GM19099 (cell line): ENCODE measurements around the gene FLT3.

Experiments
- POLR2A ChIP-seq: IDR thresholded peaks from 3 replicates; pipeline ENCODE4 v1.6.1; 2011; ENCODE audit warnings: low read depth; ENCODE audit not compliant: insufficient read length; ENCODE audit errors: extremely low read depth

FLT3 gene

DNA sequence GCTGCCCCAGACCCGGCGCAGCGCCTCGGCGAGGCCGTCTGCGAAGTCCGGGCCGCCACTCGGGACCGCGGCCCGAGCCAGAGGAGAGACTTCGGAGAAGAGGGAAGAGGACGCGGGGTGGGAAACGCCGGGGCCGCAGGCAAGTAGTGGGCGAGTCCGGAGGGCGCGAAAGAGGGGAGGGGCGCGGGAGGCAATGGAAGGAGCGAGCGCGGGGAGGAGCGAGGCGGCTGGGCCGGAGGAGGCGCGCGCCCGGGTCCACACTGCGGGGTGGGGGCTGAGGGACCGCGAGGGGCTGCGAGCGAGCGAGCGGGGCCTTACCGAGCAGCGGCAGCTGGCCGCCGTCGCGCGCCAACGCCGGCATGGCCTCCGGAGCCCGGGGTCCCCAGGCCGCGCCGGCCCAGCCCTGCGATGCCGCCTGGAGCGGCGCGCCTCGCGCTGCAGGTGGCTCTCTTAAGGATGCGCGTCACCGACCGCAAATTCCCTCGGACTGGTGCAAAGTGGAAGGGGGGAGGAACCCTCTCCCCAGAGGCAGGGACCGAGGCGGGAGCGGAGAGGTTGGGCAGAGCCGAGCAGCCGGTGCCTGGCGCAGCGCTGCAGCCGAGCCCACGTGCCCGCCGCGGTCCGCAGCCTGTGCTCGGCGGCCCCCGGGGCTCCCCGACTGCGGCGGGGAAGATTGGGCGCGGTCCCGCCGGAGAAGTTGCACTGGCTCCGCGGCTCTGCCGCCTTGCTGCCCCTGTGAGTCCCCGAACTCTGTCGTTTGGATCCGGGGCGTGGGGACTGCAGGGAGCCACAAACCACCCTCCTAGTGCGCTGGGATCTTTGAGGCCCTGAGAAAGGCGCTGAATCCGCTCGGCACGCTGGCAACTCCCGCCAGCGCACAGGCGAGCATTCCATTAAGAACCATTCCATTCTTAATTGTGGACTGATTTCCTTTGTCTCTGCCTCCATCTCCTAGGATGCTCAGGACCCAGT is at the start of gene FLT3:
Gene FLT3 (minus strand): TSS at position 427 of the 972 bp plus-strand sequence. CDS start 66 bp downstream, at position 361.
- TF ChIP-seq POLR2A, result no peak

DNA sequence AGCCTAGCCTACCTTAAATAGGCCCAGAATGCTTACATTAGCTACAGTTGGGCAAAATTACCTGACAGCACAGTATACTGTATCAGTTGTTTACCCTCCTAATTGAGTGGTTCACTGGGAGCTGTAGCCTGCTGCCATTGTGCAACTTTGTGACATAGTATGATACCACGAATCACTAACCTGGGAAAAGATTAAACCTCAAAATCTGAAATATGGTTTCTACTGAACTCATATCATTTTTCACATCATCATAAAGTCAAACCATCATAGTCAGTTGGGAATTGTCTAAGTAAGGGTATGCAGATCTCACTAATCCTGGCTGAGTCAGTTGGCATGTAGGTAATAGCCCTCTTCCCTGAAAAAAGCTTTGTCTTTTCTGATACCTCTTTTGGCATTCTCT is 47.1 kb upstream of the FLT3 start:
- no peak for TF ChIP-seq POLR2A

DNA sequence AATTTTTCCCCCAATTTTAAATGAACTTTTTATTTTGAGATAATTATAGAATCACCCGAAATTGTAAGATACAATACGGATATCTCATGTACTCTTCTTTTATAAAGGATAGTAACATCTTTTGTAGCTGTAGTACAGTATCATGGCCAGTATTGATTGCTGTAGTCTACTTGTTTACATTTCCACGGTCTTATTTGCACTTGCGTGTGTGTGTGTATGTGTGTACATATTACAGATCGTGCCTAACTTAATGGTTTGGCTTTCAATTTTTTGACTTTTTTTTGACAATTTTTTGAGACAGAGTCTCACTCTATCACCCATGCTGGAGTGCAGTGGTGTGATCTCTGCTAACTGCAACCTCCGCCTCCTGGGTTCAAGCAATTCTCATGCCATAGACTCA is 44.7 kb upstream of the FLT3 start:
- no peak for TF ChIP-seq POLR2A

DNA sequence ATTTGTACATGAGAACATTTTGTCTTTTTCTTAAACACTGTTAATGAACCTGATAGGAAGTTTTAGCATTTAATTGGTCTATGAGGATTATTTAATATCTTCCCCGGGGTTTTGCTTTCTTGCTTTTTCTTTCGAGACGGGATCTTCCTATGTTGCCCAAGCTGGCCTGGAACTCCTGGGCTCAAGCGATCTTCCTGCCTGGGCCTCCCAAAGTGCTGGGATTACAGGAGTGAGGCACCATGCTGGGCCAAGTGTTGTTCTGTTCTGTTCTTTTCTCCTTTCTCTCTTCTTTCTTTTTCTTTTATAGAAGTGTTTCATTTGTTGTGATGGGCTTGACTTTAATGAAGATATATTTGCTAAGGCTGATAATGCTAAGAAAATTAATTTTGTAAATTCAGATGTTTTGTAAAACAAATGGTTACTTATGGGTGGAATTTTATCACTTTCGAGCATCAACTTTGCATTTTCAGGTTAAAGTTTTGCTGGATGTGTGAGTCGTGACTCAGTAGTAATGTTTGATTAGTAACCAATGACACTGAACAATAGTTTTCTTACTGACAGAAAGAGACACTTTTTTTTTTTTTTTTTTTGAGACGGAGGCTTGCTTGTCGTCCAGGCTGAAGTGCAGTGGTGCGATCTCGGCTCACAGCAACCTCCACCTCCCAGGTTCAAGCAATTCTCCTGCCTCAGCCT is 40.2 kb upstream of the FLT3 start:
- TF ChIP-seq POLR2A, result no peak

DNA sequence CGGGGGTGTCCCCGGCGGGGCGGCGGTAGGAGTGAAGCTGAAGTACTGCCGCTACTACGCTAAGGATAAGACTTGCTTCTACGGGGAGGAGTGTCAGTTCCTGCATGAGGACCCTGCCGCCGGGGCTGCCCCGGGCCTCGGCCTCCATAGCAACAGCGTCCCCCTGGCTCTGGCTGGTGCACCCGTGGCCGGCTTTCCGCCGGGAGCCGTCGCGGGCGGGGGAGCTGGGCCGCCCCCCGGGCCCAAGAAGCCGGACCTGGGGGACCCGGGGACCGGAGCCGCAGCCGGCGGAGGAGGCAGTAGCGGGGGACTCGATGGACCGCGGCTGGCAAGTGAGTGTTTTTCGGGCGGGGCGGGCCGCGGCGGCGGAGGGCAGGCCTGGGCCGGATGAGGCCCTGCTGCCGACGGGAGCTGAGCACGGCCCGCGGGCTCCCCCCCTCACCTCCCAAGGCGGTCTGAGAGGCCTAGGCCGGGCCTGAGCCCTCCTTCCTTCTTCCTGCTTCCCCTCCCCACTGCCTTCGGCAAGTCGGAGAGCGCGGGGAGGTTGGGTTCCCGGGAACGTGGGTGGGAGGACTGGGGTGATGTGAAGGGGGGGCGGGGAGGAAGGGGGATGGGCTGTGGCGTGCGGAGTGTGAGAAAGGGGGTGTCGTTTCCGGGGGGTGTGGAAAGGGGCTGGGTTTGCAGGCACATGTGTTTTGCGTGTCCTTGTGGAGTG is 38.5 kb upstream of the FLT3 start:
- peak; percentile 62 for TF ChIP-seq POLR2A

DNA sequence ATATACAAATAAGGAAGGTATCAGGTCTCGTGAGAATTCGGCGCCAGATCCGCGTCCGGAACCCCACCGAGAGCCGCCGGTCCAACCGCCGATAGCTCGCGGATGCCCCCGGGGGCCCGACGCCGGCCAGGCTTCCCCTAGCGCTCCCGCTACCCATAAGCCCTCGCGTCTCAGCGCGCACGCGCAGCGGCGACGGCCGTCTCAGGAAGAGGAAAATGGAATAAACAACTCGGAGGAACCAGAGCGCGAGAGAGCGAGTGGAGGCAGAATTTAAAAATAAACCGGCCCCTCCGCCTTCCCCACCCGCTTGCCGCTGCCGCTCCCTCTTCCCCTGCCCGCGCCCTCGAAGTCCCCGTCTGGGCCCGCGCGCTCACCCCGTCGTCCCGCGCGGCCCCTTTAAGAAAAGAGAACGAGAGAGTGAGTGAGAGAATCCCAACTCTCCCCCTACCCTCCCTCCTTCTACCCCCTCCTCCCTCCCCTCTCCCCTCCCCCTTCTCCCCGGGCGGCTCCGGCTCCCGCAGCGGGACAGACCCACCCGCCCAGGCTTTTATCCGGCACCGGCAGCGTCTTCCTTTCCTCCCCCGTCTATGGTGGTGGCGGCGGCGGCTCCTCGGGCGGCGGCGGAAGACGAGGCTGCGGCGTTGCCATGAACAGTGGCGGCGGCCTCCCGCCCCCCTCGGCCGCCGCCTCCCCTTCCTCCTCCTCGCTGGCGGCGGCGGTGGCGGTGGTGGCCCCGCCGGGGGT is 37.8 kb upstream of the FLT3 start, which contains the start of gene PAN3:
Gene PAN3 (plus strand): TSS at position 534 of the 744 bp plus-strand sequence. CDS start 113 bp downstream, at position 647.
- peak; percentile 80 for TF ChIP-seq POLR2A

DNA sequence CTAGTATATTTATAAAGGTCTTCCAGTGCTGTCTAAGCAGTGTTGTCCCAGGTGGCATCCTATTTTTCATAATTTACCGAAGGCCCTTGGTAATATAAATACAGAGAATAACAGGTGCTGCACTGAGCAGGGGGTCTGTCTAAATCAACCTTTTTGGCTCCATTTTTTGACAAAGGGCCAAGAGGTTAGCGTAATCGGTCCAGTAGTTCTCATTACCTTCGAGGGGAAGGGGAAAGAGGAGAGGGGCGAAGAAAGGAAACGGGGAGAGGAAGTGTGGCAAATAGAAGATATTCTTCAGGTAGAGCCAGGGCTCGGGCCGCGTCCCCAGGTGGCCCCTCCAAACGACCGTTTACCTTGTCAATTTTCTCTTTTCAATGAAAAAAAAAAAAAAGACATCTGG is 37.2 kb upstream of the FLT3 start:
- no peak for TF ChIP-seq POLR2A

DNA sequence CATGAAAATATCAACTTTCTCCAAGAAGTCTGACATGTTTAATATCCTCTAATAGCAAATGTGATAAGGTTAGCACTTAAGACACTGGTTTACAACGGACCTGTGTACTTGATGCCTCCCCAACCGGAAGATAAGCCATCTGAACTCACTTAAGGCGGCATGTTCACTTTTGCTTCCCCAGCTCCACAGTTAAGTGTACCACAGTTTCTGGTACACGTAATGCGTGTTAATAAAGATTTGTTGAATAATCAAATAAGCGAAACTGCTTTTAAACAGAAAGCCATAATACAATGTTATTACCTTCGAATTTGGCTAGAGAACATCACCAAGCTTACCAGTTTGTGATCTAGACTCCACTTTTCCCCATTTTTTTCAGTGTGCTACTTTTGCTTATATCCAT is 36.5 kb upstream of the FLT3 start:
- no peak for TF ChIP-seq POLR2A

DNA sequence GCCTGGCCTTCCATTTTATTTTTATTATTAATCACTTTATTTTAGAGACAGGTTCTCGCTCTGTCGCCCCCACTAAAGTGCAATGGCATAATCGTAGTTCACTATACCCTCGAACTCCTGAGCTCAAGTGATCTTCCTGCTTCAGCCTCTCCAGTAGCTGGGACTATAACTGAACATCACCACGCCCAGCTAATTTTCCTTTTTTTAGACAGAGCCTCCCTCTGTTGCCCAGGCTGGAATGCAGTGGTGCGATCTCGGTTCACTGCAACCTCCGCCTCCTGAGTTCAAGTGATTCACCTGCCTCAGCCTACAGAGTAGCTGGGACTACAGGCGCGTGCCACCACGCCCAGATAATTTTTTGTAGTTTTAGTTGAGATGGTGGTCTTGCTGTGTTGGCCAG is 31.3 kb upstream of the FLT3 start:
- TF ChIP-seq POLR2A, result no peak

DNA sequence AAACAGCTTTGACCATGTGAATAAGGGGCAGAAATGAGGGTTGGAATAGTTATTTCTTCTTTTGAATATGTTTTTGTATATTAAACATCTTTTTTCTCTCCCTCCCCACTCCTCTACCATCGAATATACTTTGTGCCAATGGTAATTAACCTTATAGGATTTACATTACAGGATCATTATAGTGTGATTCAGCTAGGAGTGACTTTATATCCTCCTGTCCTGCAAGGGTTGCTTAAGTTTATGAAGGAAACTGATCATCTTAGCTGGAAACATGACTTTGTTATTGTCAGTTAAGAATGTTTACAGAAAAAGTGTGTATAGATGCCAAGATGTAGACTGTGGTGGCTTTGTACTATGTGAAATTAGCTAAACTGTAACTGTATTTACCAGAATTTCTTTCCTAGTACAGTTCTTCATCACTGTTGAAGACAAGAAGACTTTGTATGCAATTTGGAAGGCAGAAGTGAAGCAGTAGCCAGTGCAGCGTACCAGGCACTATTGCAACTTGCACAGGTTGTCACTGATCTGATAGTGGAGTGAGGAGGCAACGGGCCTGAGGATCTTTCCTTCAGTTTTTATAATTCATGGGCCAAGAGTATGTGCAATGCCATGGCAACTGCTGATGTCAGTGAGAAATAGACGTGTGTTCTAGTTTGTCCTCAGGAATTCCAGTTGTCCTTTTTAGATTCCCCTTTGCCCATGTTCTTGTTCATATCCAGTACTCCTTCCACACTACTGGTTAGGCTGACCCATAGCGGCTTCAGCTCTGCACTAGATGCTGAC is 29.7 kb upstream of the FLT3 start:
- TF ChIP-seq POLR2A, result no peak

DNA sequence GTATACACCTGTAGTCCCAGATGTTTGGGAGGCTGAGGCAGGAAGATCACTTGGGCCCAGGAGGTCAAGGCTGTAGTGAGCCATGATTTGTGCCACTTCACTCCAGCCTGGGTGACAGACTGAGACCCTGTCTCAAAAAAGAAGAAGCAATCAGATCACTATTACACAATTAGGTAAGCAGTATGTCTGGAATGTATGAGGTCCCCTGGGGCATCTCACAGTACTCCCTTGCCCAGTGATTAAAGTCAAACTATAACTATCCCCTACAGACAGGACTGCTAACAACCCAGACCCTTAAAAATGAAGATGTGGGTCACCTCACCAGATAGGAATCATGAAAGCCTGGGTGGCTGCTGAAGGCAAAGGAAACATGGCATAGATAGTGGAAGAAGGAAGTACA is 28.6 kb upstream of the FLT3 start:
- TF ChIP-seq POLR2A, result no peak

DNA sequence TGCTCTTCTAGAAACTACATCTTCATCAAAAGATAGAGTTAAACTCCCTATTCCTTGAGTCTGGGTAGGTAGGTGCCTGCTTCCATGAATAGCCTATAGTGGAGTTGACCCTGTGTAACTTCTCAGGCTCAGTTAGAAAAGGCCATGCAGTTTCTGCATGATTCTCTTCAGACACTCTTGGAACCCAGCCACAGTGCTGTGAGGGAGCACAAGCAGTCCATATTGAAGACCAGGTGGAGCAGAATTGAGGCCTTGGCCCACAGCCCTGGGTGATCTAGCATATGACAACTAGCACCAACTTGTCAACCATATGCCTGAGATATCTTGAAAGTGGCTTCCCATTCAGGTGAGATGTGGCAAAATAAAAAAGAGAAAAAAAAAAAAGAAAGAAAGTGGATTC is 27.7 kb upstream of the FLT3 start:
- no peak for TF ChIP-seq POLR2A

DNA sequence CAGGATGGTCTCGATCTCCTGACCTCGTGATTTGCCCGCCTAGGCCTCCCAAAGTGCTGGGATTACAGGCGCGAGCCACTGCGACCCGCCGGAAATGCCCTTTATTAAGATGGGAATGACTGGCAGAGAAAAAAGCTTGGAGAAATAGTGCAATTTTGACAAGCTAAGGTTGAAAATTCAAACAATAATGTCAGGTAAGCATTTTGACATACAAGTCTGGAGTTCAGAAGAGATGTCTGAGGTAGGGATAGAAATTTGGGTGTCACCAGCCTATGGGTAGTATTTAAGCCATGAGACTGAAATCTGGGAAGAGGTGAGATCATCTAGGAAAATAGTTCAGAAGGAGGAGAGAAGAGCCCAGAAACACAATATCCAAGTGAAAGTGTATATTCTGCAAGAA is 20.8 kb upstream of the FLT3 start:
- TF ChIP-seq POLR2A, result no peak

DNA sequence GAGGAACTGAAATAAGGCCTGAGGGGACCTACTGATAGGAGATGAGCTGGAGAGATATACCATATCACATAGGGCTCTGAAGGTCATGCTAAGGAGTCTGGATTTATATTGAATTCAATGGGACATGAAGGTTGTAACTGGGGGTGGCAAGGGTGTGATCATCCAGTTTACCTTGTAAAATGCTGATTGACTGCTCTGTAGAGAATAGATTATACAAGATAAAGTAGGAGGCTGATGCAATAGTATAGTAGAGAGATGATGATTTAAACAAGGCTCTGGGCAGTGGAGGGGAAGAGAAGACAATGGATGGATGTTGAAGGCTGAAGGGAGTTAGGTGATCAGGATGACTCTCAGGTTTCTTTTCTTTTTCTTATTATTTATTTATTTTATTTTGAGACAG is 19.9 kb upstream of the FLT3 start:
- TF ChIP-seq POLR2A, result no peak
